ENCODE measurements around the gene MRPL48.
"Not testable (repeated sequence)": the region's sequence is repeated elsewhere in the genome, so short reads cannot be mapped to it uniquely, and the experiment has no call there.

Gene MRPL48

GRCh38 chr11:73880449-73880848 is 92.8 kb downstream of the MRPL48 start:
- not testable (repeated sequence) for H2BK5ac ChIP-seq (ENCODE audit: low read depth, low read length, poor library complexity, severe bottlenecking); H4K8ac ChIP-seq (ENCODE audit: low read length); H3K9ac ChIP-seq (ENCODE audit: low read length); H4K91ac ChIP-seq (ENCODE audit: low read length); H3K27ac ChIP-seq (ENCODE audit: low read length, poor library complexity, severe bottlenecking); H3K23ac ChIP-seq (ENCODE audit: low read length in 2 of 2); H3K4me2 ChIP-seq (ENCODE audit: low read length, poor library complexity, severe bottlenecking); H2BK120ac ChIP-seq (ENCODE audit: low read depth, low read length); H2BK12ac ChIP-seq (ENCODE audit: low read length in 2 of 2); H2AFZ ChIP-seq (ENCODE audit: low read depth, low read length); H3K4me3 ChIP-seq (ENCODE audit: insufficient read depth in 1 of 2, low read depth in 1 of 2, low read length in 2 of 2); H3K14ac ChIP-seq (ENCODE audit: low read length in 2 of 2); H3K27me3 ChIP-seq (ENCODE audit: control insufficient read depth in 1 of 2, insufficient read depth in 1 of 2, low read length in 2 of 2); H3K18ac ChIP-seq (ENCODE audit: low read depth in 1 of 2, low read length in 2 of 2); H2AK5ac ChIP-seq (ENCODE audit: low read length, severe bottlenecking); H3K9me3 ChIP-seq (ENCODE audit: control insufficient read depth, low read length); H3K4ac ChIP-seq (ENCODE audit: low read depth in 1 of 2, low read length in 2 of 2); H2BK15ac ChIP-seq (ENCODE audit: low read depth, poor library complexity, severe bottlenecking); H3K4me1 ChIP-seq (ENCODE audit: control insufficient read depth, insufficient read depth, low read depth, low read length)
- peaks cover 17% of the 10 kb centered on the region for H3K79me1 ChIP-seq (replicated peaks; ENCODE audit: low read length, poor library complexity, severe bottlenecking)
- peak; percentile 33 for DNase-seq
- peaks cover 3 to 27% of the 10 kb centered on the region in 2 experiments for H3K36me3 ChIP-seq (ENCODE audit: control insufficient read depth in 1 of 2, insufficient read depth in 2 of 2, low read depth in 1 of 2, low read length in 2 of 2)
- WGBS = 84% methylated on average over 10 of the region's 10 CpGs

DNA sequence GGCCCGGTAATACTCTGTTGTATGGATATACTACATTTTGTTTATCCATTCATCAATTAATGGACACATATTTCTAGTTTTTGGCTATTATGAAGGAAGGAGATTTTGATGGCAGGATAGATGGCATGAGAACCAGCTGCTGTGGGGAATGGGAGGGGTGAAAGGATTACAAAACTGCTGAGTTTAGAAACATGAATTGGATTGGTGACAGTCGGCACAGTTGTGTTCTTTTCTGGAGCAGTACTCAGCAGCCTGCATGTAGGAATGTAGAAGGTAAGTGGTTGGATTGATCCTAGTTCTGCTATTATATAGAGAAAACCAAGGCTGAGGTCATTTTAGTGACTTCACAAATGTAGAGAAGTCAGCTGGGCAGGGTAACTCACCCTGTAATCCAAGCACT is 96.2 kb downstream of the MRPL48 start:
- no peak overlapping the region for H4K8ac ChIP-seq (ENCODE audit: low read length)
- no peaks in the 10 kb centered on the region for H3K27me3 ChIP-seq (ENCODE audit: control insufficient read depth in 1 of 2, insufficient read depth in 1 of 2, low read length in 2 of 2)
- no peak overlapping the region for H3K27ac ChIP-seq (ENCODE audit: low read length, poor library complexity, severe bottlenecking)
- no peak overlapping the region for H2AFZ ChIP-seq (ENCODE audit: low read depth, low read length)
- no peak overlapping the region for H3K4ac ChIP-seq (ENCODE audit: low read depth in 1 of 2, low read length in 2 of 2)
- H3K14ac ChIP-seq (ENCODE audit: low read length in 2 of 2) = no peak overlapping the region
- H3K23ac ChIP-seq (ENCODE audit: low read length in 2 of 2) = no peak overlapping the region
- H3K18ac ChIP-seq (ENCODE audit: low read depth in 1 of 2, low read length in 2 of 2) = no peak overlapping the region
- no peak overlapping the region for H2BK12ac ChIP-seq (ENCODE audit: low read length in 2 of 2)
- no peak overlapping the region for H3K9ac ChIP-seq (ENCODE audit: low read length)
- no peak overlapping the region for H2AK5ac ChIP-seq (ENCODE audit: low read length, severe bottlenecking)
- H3K36me3 ChIP-seq (ENCODE audit: control insufficient read depth in 1 of 2, insufficient read depth in 2 of 2, low read depth in 1 of 2, low read length in 2 of 2) = peaks cover 3 to 43% of the 10 kb centered on the region in 2 experiments
- no peak overlapping the region for H3K4me3 ChIP-seq (ENCODE audit: insufficient read depth in 1 of 2, low read depth in 1 of 2, low read length in 2 of 2)
- no peak overlapping the region for H2BK120ac ChIP-seq (ENCODE audit: low read depth, low read length)
- H2BK5ac ChIP-seq (ENCODE audit: low read depth, low read length, poor library complexity, severe bottlenecking) = no peak overlapping the region
- H3K79me1 ChIP-seq (replicated peaks; ENCODE audit: low read length, poor library complexity, severe bottlenecking) = peaks cover 14% of the 10 kb centered on the region
- no peaks in the 10 kb centered on the region for H3K9me3 ChIP-seq (ENCODE audit: control insufficient read depth, low read length)
- WGBS = 91% methylated on average over 1 of the region's 2 CpGs
- H3K4me1 ChIP-seq (ENCODE audit: control insufficient read depth, insufficient read depth, low read depth, low read length) = peaks cover 1% of the 10 kb centered on the region
- no peak overlapping the region for H4K91ac ChIP-seq (ENCODE audit: low read length)
- H2BK15ac ChIP-seq (ENCODE audit: low read depth, poor library complexity, severe bottlenecking) = no peak overlapping the region
- no peak overlapping the region for H3K4me2 ChIP-seq (ENCODE audit: low read length, poor library complexity, severe bottlenecking)
- no peak for DNase-seq

- peaks cover 4% of the 10 kb centered on the region for H3K79me1 ChIP-seq (replicated peaks; ENCODE audit: low read length, poor library complexity, severe bottlenecking)
- no peak overlapping the region for H3K9ac ChIP-seq (ENCODE audit: low read length)
- peaks cover 1% of the 10 kb centered on the region for H3K4me1 ChIP-seq (ENCODE audit: control insufficient read depth, insufficient read depth, low read depth, low read length)
- H2AFZ ChIP-seq (ENCODE audit: low read depth, low read length) = no peak overlapping the region
- H3K9me3 ChIP-seq (ENCODE audit: control insufficient read depth, low read length) = no peaks in the 10 kb centered on the region
- no peaks in the 10 kb centered on the region for H3K27me3 ChIP-seq (ENCODE audit: control insufficient read depth in 1 of 2, insufficient read depth in 1 of 2, low read length in 2 of 2)
- H2BK12ac ChIP-seq (ENCODE audit: low read length in 2 of 2) = no peak overlapping the region
- H3K4ac ChIP-seq (ENCODE audit: low read depth in 1 of 2, low read length in 2 of 2) = no peak overlapping the region
- no peak overlapping the region for H4K8ac ChIP-seq (ENCODE audit: low read length)
- H2BK5ac ChIP-seq (ENCODE audit: low read depth, low read length, poor library complexity, severe bottlenecking) = no peak overlapping the region
- H3K18ac ChIP-seq (ENCODE audit: low read depth in 1 of 2, low read length in 2 of 2) = no peak overlapping the region
- H4K91ac ChIP-seq (ENCODE audit: low read length) = no peak overlapping the region
- H2BK120ac ChIP-seq (ENCODE audit: low read depth, low read length) = no peak overlapping the region
- no peak overlapping the region for H2BK15ac ChIP-seq (ENCODE audit: low read depth, poor library complexity, severe bottlenecking)
- H3K23ac ChIP-seq (ENCODE audit: low read length in 2 of 2) = no peak overlapping the region
- no peak overlapping the region for H3K4me2 ChIP-seq (ENCODE audit: low read length, poor library complexity, severe bottlenecking)
- no peak overlapping the region for H3K14ac ChIP-seq (ENCODE audit: low read length in 2 of 2)
- H3K36me3 ChIP-seq (ENCODE audit: control insufficient read depth in 1 of 2, insufficient read depth in 2 of 2, low read depth in 1 of 2, low read length in 2 of 2) = peaks cover 6 to 53% of the 10 kb centered on the region in 2 experiments
- H2AK5ac ChIP-seq (ENCODE audit: low read length, severe bottlenecking) = no peak overlapping the region
- H3K4me3 ChIP-seq (ENCODE audit: insufficient read depth in 1 of 2, low read depth in 1 of 2, low read length in 2 of 2) = no peak overlapping the region
- DNase-seq = no peak
- 100% methylated on average over 1 of the region's 3 CpGs for WGBS
- no peak overlapping the region for H3K27ac ChIP-seq (ENCODE audit: low read length, poor library complexity, severe bottlenecking)
Observed at GRCh38 chr11:73888244-73888643, 100.6 kb downstream of the MRPL48 start.

- 71% methylated on average over 1 of the region's 1 CpG for whole genome bisulfite sequencing
- H2BK12ac ChIP-seq (ENCODE audit: low read length in 2 of 2) = no peak overlapping the region
- H3K27me3 ChIP-seq (ENCODE audit: control insufficient read depth in 1 of 2, insufficient read depth in 1 of 2, low read length in 2 of 2) = no peaks in the 10 kb centered on the region
- H3K27ac ChIP-seq (ENCODE audit: low read length, poor library complexity, severe bottlenecking) = no peak overlapping the region
- H3K36me3 ChIP-seq (ENCODE audit: control insufficient read depth in 1 of 2, insufficient read depth in 2 of 2, low read depth in 1 of 2, low read length in 2 of 2) = peaks cover 9 to 50% of the 10 kb centered on the region in 2 experiments
- no peak overlapping the region for H3K23ac ChIP-seq (ENCODE audit: low read length in 2 of 2)
- H2BK120ac ChIP-seq (ENCODE audit: low read depth, low read length) = no peak overlapping the region
- no peak overlapping the region for H2AFZ ChIP-seq (ENCODE audit: low read depth, low read length)
- H3K4ac ChIP-seq (ENCODE audit: low read depth in 1 of 2, low read length in 2 of 2) = no peak overlapping the region
- no peak overlapping the region for H2BK5ac ChIP-seq (ENCODE audit: low read depth, low read length, poor library complexity, severe bottlenecking)
- no peak overlapping the region for H3K4me2 ChIP-seq (ENCODE audit: low read length, poor library complexity, severe bottlenecking)
- no peak overlapping the region for H3K4me3 ChIP-seq (ENCODE audit: insufficient read depth in 1 of 2, low read depth in 1 of 2, low read length in 2 of 2)
- H3K14ac ChIP-seq (ENCODE audit: low read length in 2 of 2) = no peak overlapping the region
- no peak overlapping the region for H4K91ac ChIP-seq (ENCODE audit: low read length)
- H3K18ac ChIP-seq (ENCODE audit: low read depth in 1 of 2, low read length in 2 of 2) = no peak overlapping the region
- H3K79me1 ChIP-seq (replicated peaks; ENCODE audit: low read length, poor library complexity, severe bottlenecking) = peaks cover 2% of the 10 kb centered on the region
- no peak for DNase-seq
- H2AK5ac ChIP-seq (ENCODE audit: low read length, severe bottlenecking) = no peak overlapping the region
- no peak overlapping the region for H2BK15ac ChIP-seq (ENCODE audit: low read depth, poor library complexity, severe bottlenecking)
- no peak overlapping the region for H3K9ac ChIP-seq (ENCODE audit: low read length)
- H3K9me3 ChIP-seq (ENCODE audit: control insufficient read depth, low read length) = no peaks in the 10 kb centered on the region
- H3K4me1 ChIP-seq (ENCODE audit: control insufficient read depth, insufficient read depth, low read depth, low read length) = peaks cover 1% of the 10 kb centered on the region
- no peak overlapping the region for H4K8ac ChIP-seq (ENCODE audit: low read length)
Observed at GRCh38 chr11:73889019-73889418, 101.3 kb downstream of the MRPL48 start.
